GM19193 (cell line): ENCODE results near the gene ACSL5.

Experiments
- POLR2A ChIP-seq: IDR thresholded peaks from 4 replicates; pipeline ENCODE4 v1.6.1; 2011; ENCODE audit not compliant: insufficient read depth, insufficient read length; ENCODE audit errors: extremely low read depth

ACSL5 gene

DNA sequence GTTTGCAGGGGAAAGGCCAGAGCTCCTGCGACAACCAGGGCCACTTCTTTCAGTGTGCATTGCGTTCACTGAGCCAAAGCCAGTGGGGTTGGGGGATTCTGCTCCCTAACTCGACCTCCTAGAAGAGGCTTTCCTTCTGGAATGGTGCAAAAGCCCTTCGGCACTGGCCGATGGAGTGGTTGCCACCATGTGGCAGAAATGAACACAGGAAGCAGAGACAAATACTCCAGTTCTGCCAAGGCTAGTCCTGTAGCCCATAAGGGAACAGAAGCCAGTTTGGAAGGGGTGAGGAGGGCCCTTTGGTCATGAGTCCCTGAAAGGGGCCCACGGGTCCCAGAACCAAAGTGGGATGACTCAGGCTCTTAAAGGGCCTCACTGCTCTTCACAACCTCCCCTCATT, 29.7 kb upstream of the ACSL5 start:
- TF ChIP-seq POLR2A, result no peak

DNA sequence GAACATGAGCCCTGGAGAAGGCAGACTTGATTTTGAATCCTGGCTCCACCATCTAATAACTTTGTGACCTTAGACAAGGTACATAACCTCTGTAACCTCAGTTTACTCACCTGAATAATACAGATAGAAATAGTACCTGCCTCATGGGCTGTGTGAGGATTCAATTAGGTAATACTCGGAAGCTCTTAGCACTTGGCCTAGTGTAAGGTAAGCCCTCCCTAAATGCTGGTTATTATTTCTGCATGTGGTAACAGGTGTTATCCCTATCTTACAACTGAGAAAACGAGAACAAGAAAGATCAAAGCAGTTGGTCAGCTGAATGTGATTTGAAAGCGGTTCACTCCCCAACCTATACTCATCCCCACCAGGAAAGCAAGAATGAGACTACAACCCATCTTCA, 28.7 kb upstream of the ACSL5 start:
- no peak for TF ChIP-seq POLR2A

DNA sequence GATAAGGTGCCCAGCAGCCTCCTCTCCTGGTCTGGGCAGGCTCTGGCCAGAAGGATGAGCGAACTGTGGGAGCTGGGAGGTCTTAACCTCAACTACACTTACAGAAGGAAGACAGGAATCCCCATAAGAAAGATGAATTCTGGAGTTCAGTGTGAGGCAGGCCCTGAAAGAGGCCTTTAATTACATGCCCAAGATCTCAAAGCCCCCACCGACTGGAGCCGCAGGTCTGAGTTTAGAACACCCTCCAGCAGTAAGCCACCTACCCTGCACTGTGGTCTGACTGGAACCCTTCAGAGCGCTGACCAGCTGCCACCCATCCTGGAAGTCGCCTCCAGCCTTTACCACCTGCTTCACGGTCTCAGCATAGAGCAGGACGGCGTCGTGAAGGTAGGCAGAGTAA, 28.2 kb upstream of the ACSL5 start:
- TF ChIP-seq POLR2A, result no peak

- no peak for TF ChIP-seq POLR2A
Measured at GRCh38 chr10:112346774-112347173, 27.1 kb upstream of the ACSL5 start.

GRCh38 chr10:112347709-112348671, 25.9 kb upstream of the ACSL5 start:
- no peak for TF ChIP-seq POLR2A

GRCh38 chr10:112348759-112349158, 25.2 kb upstream of the ACSL5 start:
- TF ChIP-seq POLR2A, result no peak

- no peak for TF ChIP-seq POLR2A
Measured at GRCh38 chr10:112349521-112350085, 24.3 kb upstream of the ACSL5 start.

- no peak for TF ChIP-seq POLR2A
Measured at GRCh38 chr10:112351146-112351545, 22.8 kb upstream of the ACSL5 start.

DNA sequence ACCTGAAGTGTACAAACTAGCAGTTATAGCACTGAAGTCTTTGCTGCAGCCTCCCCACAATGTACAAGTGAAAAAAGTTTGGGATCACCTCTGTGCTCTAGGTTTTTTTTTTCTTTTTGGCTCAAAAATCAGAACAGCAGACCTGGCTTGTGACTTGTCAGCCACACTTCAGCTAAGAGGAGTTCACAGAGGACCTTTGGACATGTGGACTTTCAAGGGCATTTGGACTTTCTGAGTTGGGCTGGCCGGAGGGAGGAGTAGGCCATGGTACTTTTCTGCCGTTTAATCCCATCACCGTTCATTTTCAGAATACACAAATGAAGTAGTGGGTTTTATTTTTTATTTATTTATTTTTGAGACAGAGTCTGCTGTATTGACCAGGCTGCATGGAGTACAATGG, 21.9 kb upstream of the ACSL5 start:
- no peak for TF ChIP-seq POLR2A

- TF ChIP-seq POLR2A, result no peak
Measured at GRCh38 chr10:112353046-112353445, 20.9 kb upstream of the ACSL5 start.

GRCh38 chr10:112356686-112357085, 17.2 kb upstream of the ACSL5 start:
- no peak for TF ChIP-seq POLR2A

- no peak for TF ChIP-seq POLR2A
Measured at GRCh38 chr10:112359606-112360307, 14.2 kb upstream of the ACSL5 start.

GRCh38 chr10:112360308-112361270, 13.3 kb upstream of the ACSL5 start:
- no peak for TF ChIP-seq POLR2A

DNA sequence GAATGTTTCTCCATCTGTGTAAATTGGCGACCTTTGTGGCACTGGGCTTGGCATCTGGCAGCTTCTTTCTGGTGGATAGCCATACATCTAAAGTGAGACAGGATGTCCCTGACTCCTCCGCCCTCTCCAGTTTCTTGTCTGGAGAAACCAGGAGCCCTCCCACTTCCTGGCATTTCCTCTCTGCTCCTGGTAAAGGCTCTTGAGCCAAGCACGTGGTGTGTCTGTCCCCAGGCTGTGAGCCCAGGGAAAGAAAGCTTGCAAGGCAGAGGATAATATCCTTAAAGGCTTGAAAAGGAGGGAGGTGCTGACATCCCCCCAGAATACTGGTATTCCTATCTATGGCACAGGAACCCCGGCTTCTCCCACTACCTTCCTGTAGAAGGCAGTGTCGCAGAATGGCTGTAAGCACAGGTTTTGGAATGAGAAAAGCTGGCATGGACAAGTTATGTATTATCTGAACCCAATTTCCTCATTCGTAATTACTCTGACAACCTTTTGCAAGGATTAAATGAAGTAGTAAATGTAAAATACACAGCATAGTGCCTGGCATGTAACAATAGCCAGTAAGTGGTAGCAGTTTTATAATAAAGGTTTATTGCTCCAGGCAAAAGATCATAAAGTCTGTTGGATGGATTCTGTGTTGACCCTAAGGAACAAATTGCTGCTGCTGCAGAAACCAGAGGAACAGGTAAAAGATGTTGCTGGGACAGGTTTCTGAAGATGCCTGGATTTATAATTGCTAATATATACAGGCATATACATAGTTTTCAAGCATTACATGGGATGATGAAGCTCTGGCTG, 11.8 kb upstream of the ACSL5 start:
- no peak for TF ChIP-seq POLR2A

GRCh38 chr10:112362833-112363232, 11.1 kb upstream of the ACSL5 start:
- no peak for TF ChIP-seq POLR2A
